PFSK-1 (cell line): ENCODE data around the gene DLGAP4.

Source experiments
- FOXP2 ChIP-seq: optimal IDR thresholded peaks from 2 replicates; pipeline ENCODE3; 2011; ENCODE audit warnings: borderline replicate concordance, control low read depth, inconsistent platforms; ENCODE audit not compliant: insufficient read depth; ENCODE audit errors: extremely low read length, extremely low read depth
- POLR2AphosphoS5 ChIP-seq: IDR thresholded peaks from 2 replicates; pipeline ENCODE4 v1.6.1; 2012; ENCODE audit warnings: low read depth, mild to moderate bottlenecking, control low read depth, low read length, moderate library complexity
- REST ChIP-seq, 2 experiments: IDR thresholded peaks; 2 replicates each; pipeline versions ENCODE4 v1.6.1 to v1.8.0; 2011 to 2012; ENCODE audit warnings: low read depth in 2 of 2, low read length in 2 of 2, control low read depth in 1 of 2, inconsistent platforms in 1 of 2, mild to moderate bottlenecking in 1 of 2, moderate library complexity in 1 of 2; ENCODE audit not compliant: insufficient read depth in 1 of 2

DNA sequence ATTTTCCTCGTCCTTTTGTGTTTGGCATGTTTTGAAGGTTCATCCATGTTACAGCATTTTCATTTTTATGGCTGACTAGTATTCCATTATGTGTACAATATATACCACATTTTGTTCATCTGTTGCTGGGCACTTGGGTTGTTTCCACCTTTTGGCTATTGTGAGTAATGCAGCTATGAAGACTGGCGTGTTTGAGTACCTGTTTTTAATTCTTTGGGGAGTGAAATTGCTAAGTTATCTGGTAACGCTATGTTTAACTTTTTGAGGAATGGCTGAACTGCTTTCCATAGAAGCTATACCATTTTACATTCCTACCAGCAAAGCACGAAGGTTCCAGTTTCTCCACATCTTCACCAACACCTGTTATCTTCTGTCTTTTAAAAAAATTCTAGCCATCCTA lies 198.2 kb downstream of the DLGAP4 start:
- no peak for TF ChIP-seq POLR2AphosphoS5
- no peak for TF ChIP-seq REST (IDR thresholded peaks at IDR 0.05; ENCODE audit: insufficient read depth in 1 of 2, low read depth in 2 of 2, low read length in 2 of 2)
- no peak for TF ChIP-seq FOXP2
